VCaP (cell line): Measurements from ENCODE around the gene ADAMTS5.

ENCODE experiments used
- H3K27ac ChIP-seq: fragments of 450-650 bp; 2 replicates; pipeline ENCODE4 v1.5.1; 2017
- TF ChIP-seq, protein P1 (sequence below): fragments of 450-650 bp; conservative IDR thresholded peaks from 2 replicates; pipeline ENCODE4 v1.5.1; 2017; ENCODE audit warnings: mild to moderate bottlenecking, moderate library complexity

ADAMTS5 gene

DNA sequence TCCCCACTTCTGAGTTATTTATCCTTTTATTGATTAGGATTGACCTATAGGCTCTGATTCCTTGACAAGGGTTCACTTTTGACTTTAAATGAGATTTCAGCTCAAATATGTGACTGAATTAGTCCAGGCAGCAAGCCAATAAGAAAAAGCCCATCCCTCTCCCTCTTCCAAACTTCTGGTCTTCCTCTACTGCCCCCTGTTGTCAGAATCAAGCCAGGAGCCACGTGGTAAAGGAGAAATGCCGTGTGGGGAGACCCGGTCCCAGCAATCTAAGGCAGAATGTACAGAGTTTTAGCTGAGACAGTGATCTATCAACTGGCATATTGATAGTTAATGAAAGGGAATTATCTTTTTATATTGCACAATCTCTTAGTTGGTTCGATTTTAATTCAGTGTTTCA is 5.2 kb downstream of the ADAMTS5 start:
- TF ChIP-seq, protein P1, sequence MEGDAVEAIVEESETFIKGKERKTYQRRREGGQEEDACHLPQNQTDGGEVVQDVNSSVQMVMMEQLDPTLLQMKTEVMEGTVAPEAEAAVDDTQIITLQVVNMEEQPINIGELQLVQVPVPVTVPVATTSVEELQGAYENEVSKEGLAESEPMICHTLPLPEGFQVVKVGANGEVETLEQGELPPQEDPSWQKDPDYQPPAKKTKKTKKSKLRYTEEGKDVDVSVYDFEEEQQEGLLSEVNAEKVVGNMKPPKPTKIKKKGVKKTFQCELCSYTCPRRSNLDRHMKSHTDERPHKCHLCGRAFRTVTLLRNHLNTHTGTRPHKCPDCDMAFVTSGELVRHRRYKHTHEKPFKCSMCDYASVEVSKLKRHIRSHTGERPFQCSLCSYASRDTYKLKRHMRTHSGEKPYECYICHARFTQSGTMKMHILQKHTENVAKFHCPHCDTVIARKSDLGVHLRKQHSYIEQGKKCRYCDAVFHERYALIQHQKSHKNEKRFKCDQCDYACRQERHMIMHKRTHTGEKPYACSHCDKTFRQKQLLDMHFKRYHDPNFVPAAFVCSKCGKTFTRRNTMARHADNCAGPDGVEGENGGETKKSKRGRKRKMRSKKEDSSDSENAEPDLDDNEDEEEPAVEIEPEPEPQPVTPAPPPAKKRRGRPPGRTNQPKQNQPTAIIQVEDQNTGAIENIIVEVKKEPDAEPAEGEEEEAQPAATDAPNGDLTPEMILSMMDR: peak; percentile 37
- H3K27ac ChIP-seq: no peak overlapping the region

DNA sequence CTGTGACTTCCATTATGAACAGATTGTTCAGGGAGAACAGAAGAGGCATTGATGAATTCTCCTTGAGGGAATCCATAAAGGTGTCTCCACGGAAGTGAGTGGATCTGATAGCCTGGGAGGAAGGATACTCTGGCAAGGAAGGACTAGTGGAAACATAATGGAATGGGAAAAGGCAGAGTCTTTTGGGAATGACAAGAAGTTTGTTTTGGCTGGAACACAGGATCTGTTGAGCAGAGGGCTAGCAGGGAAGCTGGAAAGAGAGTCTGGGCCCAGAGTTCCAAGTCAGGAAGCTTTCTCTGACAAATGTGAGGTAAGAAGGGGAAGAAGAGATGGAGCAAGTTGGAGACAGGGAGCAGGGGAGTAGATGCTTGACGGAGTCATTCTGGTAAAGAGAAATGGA is 8.1 kb downstream of the ADAMTS5 start:
- H3K27ac ChIP-seq: no peak overlapping the region
- TF ChIP-seq, protein P1: no peak

DNA sequence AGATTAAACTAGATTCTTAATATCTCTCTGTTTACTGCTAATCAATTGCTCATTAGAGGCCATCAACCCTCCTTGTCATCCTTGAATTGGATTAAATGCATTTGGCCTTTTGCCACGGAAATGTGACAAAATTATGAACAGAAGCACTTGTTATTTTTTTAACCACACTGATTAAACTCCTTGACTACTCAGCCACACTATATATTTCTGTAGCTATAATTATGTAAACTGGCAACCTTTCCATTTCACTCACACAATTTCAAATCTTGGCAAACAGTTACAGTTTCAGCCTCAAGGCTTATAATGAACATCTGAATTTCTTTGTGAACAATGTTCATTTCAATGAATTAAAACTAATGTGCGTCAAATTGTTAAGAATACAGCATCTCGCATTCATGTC is 10.1 kb downstream of the ADAMTS5 start:
- TF ChIP-seq, protein P1: no peak
- no peak overlapping the region for H3K27ac ChIP-seq

DNA sequence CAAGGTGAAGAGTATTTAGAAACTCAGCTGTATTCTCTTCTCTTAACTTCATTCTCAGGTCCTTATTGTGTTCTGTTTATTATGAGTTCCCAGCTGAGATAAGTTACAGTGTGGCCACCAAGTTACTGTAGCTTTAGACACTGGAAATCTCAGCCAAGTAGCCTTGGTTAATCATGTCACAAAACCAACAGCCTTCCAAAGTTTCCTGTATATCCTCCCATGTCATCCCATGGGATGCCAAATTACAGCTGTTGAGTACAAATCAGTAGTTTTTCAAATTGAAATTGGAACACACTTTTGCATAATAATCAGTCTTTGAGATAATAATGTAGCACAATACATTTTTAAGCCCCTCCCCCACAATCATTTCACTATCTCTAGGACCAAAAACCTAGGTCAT is 10.7 kb downstream of the ADAMTS5 start:
- H3K27ac ChIP-seq: no peak overlapping the region
- TF ChIP-seq, protein P1: no peak

DNA sequence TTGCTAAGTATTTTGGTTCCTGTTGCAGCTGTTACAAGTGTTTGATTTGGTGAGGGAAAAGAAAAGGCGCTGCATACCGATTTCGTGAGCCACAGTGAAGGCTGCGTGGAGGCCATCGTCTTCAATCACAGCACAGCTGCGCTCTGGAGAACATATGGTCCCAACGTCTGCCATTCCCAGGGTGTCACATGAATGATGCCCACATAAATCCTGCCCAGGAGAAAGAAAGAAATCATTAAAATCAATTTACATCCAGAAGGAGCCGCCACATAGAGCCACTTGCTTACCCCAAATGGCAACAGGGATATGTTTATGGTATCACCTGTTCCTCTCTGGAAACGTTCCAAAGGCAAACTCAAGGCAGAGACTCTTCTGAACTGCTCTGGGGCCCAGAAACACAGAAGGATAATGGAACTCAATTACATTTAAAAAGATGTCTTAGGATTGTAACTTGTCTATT is 12.2 kb downstream of the ADAMTS5 start:
- TF ChIP-seq, protein P1: no peak
- no peak overlapping the region for H3K27ac ChIP-seq

DNA sequence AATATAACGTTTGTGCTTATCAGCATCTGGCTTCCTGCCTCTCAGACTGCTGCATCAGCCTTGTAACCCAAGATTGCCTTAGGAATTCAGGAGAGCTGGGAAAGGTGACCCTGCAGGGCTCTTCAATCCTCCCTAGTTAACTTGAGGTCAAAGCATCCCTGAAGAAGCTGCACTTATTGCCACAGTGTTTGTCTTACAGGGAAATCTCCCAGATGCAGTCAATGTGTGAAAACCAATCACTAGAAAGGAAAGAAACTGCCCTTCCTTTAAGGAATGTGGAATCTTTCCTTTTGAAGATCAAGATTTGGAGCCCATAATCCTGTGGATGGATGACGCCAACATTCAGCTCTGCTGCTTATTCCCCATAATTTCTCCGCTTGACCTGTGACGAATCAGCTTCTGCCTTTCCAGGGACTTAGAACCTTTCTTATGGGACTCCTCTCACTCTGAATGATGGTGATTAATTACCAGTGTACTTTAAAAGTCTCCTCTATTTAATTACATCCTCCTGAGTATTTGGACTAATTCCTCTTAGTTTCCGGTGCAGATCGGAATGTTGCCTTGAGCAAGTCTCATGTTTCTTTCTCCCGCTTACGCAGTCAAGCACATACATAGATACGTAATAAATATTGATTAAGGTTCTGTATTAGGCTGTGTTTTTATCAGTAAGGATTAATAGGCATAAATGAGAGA is 14.4 kb downstream of the ADAMTS5 start:
- TF ChIP-seq, protein P1: no peak
- no peak overlapping the region for H3K27ac ChIP-seq

DNA sequence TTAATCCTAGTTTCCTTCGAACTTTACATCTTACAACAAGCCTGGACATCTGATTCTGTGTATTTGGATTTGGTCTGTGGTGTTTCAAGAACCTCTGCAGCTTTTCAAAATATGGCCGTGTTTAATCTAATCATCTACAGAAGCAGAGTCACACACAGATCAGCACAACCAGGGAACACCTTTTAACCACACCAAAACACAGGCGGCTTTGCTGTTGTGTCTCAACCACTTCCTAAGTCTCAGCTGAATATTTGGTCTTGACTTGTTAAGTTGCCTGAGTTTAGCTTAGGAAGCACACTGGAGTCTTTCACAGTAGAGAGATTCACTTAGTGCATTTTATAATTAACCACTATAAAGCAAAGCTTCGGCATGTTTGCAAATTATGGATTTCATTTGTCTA is 17.1 kb downstream of the ADAMTS5 start:
- TF ChIP-seq, protein P1: no peak
- H3K27ac ChIP-seq: peak overlapping the region; percentile 11; the same call in 1 of the 2 replicates
